ENCODE measurements around the gene ATP13A4.

- TF ChIP-seq, protein P1, sequence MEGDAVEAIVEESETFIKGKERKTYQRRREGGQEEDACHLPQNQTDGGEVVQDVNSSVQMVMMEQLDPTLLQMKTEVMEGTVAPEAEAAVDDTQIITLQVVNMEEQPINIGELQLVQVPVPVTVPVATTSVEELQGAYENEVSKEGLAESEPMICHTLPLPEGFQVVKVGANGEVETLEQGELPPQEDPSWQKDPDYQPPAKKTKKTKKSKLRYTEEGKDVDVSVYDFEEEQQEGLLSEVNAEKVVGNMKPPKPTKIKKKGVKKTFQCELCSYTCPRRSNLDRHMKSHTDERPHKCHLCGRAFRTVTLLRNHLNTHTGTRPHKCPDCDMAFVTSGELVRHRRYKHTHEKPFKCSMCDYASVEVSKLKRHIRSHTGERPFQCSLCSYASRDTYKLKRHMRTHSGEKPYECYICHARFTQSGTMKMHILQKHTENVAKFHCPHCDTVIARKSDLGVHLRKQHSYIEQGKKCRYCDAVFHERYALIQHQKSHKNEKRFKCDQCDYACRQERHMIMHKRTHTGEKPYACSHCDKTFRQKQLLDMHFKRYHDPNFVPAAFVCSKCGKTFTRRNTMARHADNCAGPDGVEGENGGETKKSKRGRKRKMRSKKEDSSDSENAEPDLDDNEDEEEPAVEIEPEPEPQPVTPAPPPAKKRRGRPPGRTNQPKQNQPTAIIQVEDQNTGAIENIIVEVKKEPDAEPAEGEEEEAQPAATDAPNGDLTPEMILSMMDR (IDR thresholded peaks at IDR 0.05): no peak
- no peak for TF ChIP-seq POLR2A (IDR thresholded peaks at IDR 0.05)
These were observed 6.3 kb downstream of the ATP13A4 start for GRCh38 chr3:193548406-193548805.
